GM21825 (cell line): Measurements from ENCODE around the gene RHO.
A peak's percentile ranks its signal among the peaks of the same experiment; 100 is the strongest.

ENCODE experiments used
- ATAC-seq: cut with Tn5 transposase; IDR thresholded peaks from one replicate; pipeline ENCODE4 v1.9.1; 2021; ENCODE audit warnings: mild to moderate bottlenecking, moderate library complexity; ENCODE audit not compliant: unreplicated experiment

The RHO gene

DNA sequence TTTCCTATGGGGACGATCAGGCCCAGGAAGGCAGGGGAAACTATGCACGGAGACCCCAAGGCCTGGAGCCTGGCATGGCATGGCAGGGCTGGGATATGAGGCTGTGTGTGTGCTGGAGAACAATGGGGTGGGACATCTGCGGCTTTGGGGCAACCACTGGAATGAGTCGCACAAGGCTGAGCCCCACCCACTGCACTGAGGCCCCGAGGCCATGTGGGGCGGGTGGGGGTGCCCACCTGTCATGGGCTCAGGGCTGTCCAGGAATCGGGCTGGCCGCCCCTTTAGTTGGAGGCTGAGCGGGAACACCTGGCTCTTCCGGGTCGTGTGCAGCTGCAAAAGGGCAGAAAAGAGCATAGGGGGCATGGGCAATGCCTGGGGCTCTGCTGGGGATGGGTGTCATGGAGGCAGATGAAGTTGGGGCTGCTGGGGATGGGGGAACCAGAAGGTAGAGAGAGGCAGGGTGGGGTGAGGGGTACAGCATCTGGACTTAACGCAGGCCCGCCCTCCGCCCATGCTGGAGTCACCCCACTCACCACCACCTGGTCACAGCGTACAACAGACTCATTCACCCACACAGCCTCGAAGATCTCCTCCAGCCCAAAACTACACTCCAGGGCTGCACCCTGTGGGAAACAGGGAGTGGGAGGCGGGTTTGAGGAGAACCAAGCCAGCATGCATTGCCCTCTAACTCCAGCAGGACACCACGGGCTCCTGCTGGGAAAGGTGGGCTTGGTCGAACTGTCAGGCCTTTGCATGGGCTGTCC is 47.0 kb downstream of the RHO start:
- no peak for ATAC-seq

- ATAC-seq, result no peak
These were observed 47.6 kb downstream of the RHO start for GRCh38 chr3:129575997-129576384.

DNA sequence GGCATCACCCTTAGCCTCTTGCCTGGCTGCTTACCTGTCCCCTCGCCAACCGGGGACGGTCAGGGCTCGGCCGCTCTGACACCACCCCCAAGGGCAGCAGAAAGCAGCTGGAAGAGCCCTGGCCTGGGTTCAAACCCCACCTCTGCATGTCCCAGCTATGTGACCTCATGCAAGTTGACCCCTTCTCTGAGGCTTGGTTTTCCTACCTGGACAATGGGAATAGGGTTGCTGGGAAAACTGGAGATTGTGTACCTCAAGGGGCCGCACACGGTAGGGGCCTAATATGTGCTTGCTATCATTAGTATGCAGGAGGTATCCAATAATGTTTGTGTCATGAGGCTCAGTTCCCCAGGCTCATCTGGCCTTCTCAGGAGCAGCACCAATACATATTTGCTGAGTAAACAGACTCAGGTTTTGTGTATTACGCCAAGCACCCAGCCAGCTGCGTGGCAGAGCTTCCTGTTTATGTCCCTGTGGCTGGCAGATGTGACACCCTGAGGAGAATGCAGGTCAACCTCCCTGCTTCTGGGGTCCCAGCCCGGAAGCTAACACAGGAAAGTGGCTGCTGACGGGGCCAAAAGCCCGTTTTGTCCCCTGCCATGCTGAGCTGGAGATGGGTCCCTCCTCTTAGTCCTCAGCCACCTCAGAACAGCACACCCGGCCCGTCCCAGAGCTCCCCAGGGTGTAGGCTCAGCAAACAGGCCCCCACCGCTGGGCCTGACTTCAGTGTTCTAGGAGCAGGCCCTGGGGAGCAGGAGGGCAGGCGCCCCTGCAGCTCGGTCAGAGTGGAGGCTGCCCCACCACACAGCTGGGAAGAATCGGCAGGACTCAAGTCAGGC is 48.3 kb downstream of the RHO start:
- ATAC-seq, result no peak

DNA sequence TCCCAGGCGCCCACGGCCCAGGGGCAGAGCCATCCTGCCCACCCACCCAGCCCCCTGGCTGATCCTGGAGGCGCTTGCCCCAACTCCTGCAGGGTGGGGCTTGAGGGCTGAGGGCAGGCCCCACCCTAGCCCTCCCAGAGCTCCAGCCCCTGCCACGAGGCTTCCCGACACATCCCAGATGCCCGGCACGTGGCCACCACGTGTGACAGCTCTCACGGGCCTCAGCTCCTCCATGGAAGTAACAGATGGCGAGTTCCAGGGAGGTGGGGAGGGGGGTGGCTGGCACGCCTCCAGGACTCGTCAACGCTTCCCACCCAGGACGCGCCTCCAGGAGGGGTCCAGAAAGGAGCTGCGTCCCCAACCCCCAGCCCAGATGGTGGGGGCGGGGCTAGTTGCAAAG is 48.9 kb downstream of the RHO start:
- ATAC-seq, result no peak

- ATAC-seq, result peak; percentile 56
These were observed 49.7 kb downstream of the RHO start for GRCh38 chr3:129577925-129578786.

- ATAC-seq, result no peak
These were observed 51.6 kb downstream of the RHO start for GRCh38 chr3:129579991-129580390.

DNA sequence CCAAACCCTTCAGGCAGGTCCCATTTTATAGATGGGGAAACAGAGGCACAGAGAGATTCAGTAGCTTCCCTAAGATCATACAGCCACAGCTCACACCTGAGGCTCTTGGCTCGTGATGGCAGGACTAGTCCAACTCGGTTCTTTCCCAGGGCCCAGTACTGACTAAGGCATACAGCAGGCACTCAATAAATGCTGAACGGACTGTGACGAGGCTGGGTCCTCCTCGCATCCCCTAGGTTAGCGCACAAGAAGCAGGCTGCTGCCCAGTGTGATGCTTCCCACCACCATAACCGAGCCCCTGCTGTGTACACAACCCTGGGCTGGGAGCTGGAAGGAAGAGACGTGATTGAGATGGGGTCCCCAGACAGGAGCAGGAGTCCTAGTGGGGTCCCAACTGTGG is 53.2 kb downstream of the RHO start:
- ATAC-seq, result no peak

GRCh38 chr3:129582799-129583198 is 54.4 kb downstream of the RHO start:
- ATAC-seq, result no peak

DNA sequence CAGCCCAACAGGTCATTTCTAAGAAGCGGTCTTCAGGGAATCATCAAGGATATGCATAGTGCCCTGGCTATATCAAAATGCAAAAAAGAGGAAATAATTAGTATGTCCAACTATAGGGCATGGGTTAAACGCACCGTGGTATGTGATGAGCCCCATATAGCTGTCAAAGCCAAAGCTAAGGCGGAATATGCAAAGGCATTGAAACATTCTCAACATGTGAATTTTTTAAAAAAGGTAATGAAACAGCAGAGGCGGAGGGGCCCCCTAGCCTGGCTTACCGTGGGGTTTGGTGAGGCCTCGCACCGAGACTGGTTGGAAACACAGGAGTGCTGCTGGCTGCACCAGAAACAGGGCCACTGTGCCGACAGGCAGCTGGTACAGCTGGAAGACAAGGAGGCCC is 54.9 kb downstream of the RHO start:
- ATAC-seq, result no peak

- ATAC-seq, result no peak
These were observed 56.2 kb downstream of the RHO start for GRCh38 chr3:129584631-129585030.
